Thoracic aorta (tissue), 2 donors: ENCODE results near the gene ANKRD27. TPM values are rescaled to one million over a fixed set of nuclear protein-coding genes. Genes with fewer than 3 reads are reported as not detected.

Experiments
- ATAC-seq: fragments of 150-250 bp; one replicate; pipeline ENCODE4 v1.8.0; 2017; ENCODE audit warnings: low read depth; ENCODE audit not compliant: insufficient number of reproducible peaks, low FRiP score
- DNase-seq: peaks from one replicate; pipeline ENCODE4 v3.0.0-alpha.2; 2020; ENCODE audit warnings: low spot score
- H3K27ac ChIP-seq, 2 donors: fragments of 200-600 bp; sonication (generic); 1 replicate in 1 of 2; 2 replicates in 1 of 2; pipeline ENCODE4 v1.5.1; 2016; ENCODE audit warnings: mild to moderate bottlenecking in 2 of 2, moderate library complexity in 2 of 2
- H3K27me3 ChIP-seq: fragments of 200-600 bp; sonication (generic); replicated peaks from 2 replicates; pipeline ENCODE4 v1.6.0; 2016; ENCODE audit warnings: mild to moderate bottlenecking; ENCODE audit not compliant: insufficient read depth
- H3K36me3 ChIP-seq: fragments of 200-600 bp; sonication (generic); one replicate; pipeline ENCODE4 v1.5.1; 2016
- H3K4me1 ChIP-seq, 2 donors: fragments of 200-600 bp; sonication (generic); 1 replicate in 1 of 2; 2 replicates in 1 of 2; pipeline versions ENCODE4 v1.5.1 to v1.6.0; 2016; ENCODE audit warnings: low read depth in 2 of 2, mild to moderate bottlenecking in 1 of 2; ENCODE audit not compliant: control insufficient read depth in 1 of 2
- H3K4me3 ChIP-seq: fragments of 200-600 bp; sonication (generic); 2 replicates; pipeline ENCODE4 v1.5.1; 2016; ENCODE audit warnings: mild to moderate bottlenecking
- H3K9me3 ChIP-seq: fragments of 200-600 bp; sonication (generic); 2 replicates; pipeline ENCODE4 v1.5.1; 2016
- total RNA-seq, 2 donors: library from RNA; depleted of rRNA; stranded (reverse); fragments of >200 nt; gene quantifications; one replicate each; pipeline versions ENCODE4 v1.1.0 to v1.2.3, GENCODE V29; 2016
- TF ChIP-seq, protein P1 (sequence below): fragments of 200-600 bp; sonication (generic); IDR thresholded peaks from one replicate; pipeline ENCODE4 v1.5.1; 2019; ENCODE audit warnings: antibody characterized with exemption

ANKRD27 gene
- total RNA-seq, 2 donors from 2014 or later: 26.8 to 33.8 TPM

DNA sequence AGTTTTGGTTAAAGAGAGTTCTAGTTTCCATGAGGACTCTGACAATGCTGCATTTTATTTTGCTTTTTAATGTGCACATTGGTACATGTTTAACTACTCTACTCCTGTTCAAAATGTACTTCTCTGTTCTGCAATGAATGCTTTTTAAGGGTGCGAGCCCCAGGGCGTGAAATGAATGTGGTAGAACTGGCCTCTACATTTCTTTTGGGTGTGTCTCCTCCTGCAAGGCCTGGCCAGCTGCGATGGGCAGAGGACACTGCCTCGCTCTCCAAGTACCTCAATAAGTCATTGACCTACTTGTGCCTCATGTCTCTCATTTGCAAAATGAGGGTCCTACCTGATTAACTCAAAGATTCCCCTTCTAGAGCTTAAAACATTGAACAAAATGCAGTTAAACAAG is 7.3 kb upstream of the ANKRD27 start:
- Histone ChIP-seq H3K9me3 (no peaks in the 10 kb centered on the region), H3K27me3 (no peaks in the 10 kb centered on the region), H3K4me1 (no peaks in the 10 kb centered on the region), H3K4me3 (no peak overlapping the region), H3K36me3 (no peaks in the 10 kb centered on the region), H3K27ac (no peak overlapping the region)
- no peak for ATAC-seq
- TF ChIP-seq, protein P1, sequence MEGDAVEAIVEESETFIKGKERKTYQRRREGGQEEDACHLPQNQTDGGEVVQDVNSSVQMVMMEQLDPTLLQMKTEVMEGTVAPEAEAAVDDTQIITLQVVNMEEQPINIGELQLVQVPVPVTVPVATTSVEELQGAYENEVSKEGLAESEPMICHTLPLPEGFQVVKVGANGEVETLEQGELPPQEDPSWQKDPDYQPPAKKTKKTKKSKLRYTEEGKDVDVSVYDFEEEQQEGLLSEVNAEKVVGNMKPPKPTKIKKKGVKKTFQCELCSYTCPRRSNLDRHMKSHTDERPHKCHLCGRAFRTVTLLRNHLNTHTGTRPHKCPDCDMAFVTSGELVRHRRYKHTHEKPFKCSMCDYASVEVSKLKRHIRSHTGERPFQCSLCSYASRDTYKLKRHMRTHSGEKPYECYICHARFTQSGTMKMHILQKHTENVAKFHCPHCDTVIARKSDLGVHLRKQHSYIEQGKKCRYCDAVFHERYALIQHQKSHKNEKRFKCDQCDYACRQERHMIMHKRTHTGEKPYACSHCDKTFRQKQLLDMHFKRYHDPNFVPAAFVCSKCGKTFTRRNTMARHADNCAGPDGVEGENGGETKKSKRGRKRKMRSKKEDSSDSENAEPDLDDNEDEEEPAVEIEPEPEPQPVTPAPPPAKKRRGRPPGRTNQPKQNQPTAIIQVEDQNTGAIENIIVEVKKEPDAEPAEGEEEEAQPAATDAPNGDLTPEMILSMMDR: no peak
- no peak for DNase-seq

DNA sequence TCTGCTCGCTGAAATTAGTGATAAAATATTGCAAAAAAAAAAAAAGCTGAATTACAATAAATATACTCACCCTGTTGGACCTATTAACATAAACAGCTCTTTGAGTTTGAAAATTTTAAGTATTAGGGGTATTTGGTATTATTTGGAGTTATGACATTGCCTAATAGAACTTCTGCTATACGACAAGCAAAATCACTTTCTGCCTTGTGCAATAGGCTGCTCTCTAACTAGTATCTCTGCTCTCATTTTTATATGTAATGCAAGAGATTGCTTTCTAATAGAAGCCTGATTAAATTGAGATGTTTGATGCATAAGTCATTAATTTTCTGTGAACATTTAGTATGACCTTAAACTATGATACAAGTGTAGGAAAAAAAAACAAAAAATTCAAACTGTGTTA is 6.0 kb upstream of the ANKRD27 start:
- TF ChIP-seq, protein P1: no peak
- H3K27me3 ChIP-seq: no peaks in the 10 kb centered on the region
- H3K27ac ChIP-seq: no peak overlapping the region
- H3K9me3 ChIP-seq: no peaks in the 10 kb centered on the region
- H3K4me3 ChIP-seq: no peak overlapping the region
- peaks cover 0 to 8% of the 10 kb centered on the region in 2 donors for H3K4me1 ChIP-seq
- no peaks in the 10 kb centered on the region for H3K36me3 ChIP-seq
- no peak for DNase-seq
- no peak for ATAC-seq

DNA sequence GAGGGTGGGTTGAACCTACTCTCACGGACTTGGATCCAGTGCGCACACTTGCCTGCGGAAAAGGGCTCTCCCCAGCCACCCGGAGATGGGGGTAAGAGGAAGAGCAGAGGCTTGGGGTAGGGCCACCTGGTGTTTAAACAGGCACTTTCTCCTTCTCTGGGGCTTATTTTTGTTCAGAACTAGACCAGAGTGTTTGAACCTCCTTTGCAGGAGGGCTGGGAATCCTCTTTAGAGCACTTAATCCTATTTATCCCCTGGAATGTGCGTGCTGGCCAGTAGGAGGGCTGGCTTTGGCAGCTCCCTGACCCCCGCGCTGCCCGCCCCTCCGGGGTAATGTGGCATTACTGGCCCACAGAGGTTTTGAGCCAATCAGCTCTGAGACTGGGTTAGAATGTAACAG is 2.7 kb upstream of the ANKRD27 start:
- no peak overlapping the region for H3K27ac ChIP-seq

DNA sequence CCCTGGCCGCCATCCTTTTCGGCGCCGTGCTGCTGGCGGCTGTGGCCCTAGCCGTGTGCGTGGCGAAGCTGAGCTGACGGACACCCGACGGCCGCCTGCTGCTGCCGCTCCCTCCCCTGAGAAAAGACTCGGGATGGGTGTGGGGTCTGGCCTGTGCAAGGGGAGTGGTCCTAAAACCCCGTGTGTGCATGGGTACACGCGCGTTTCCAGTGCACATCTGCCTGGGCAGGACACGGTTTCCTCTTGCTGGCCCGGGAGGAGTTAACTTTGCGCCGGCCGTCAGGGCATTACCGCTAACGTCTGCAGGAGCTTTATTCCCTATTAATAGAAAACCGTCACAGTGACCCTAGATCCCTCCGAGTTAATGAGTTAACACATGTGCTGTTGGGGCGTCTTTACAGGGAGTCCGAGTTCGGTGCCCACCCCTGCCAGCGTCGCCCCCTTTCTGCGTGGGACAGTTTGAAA is 1.9 kb upstream of the ANKRD27 start:
- Histone ChIP-seq H3K4me1 (peaks cover 9 to 31% of the 10 kb centered on the region in 2 donors), H3K27me3 (no peaks in the 10 kb centered on the region), H3K36me3 (no peaks in the 10 kb centered on the region), H3K4me3 (peak overlapping the region; percentile 92), H3K27ac (no peak overlapping the region), H3K9me3 (no peaks in the 10 kb centered on the region)
- ATAC-seq: no peak
- no peak for DNase-seq
- TF ChIP-seq, protein P1: no peak

More for the DNA sequence above, 2.7 kb upstream of the ANKRD27 start:
- ATAC-seq (no peak), DNase-seq (no peak)
- H3K9me3 ChIP-seq: no peaks in the 10 kb centered on the region
- no peak overlapping the region for H3K4me3 ChIP-seq
- H3K36me3 ChIP-seq: no peaks in the 10 kb centered on the region
- TF ChIP-seq, protein P1: no peak
- H3K27me3 ChIP-seq: no peaks in the 10 kb centered on the region
- H3K4me1 ChIP-seq: peaks cover 9 to 29% of the 10 kb centered on the region in 2 donors

DNA sequence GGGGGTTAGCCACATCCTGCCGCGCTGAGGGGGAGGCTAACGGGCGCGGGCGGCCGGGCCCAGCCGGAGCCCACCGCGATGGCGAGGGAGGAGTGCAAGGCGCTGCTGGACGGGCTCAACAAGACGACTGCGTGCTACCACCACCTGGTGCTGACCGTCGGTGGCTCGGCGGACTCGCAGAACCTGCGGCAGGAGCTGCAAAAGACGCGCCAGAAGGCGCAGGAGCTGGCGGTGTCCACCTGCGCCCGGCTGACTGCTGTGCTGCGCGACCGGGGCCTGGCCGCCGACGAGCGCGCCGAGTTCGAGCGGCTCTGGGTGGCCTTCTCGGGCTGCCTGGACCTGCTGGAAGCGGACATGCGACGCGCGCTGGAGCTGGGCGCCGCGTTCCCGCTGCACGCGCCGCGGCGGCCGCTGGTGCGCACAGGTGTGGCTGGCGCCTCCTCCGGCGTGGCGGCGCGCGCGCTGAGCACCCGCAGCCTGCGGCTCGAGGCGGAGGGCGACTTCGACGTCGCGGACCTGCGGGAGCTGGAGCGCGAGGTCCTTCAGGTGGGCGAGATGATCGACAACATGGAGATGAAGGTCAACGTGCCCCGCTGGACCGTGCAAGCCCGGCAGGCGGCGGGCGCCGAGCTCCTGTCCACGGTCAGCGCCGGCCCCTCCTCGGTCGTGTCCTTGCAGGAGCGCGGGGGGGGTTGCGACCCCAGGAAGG is 1.4 kb upstream of the ANKRD27 start:
- DNase-seq (no peak), ATAC-seq (no peak)
- H3K4me3 ChIP-seq: peak overlapping the region; percentile 92
- H3K27me3 ChIP-seq: no peaks in the 10 kb centered on the region
- H3K36me3 ChIP-seq: no peaks in the 10 kb centered on the region
- TF ChIP-seq, protein P1: no peak
- peaks cover 9 to 31% of the 10 kb centered on the region in 2 donors for H3K4me1 ChIP-seq
- H3K9me3 ChIP-seq: no peaks in the 10 kb centered on the region
- no peak overlapping the region for H3K27ac ChIP-seq
